ENCODE results near the gene FGD3. TPM values are rescaled to one million over a fixed set of nuclear protein-coding genes. Genes with fewer than 3 reads are reported as not detected.

Gene FGD3
- total and polyA plus RNA-seq, 9 of the 15 experiments (the other 6 are each of a cell fraction or from before 2014, with no cell fraction given), result 0.07 to 1.3 (median 0.29) TPM

- TF ChIP-seq ZNF785 (CRISPR knock-in tag; IDR thresholded peaks at IDR 0.05), result no peak
- TF ChIP-seq KLF16 (IDR thresholded peaks at IDR 0.05), result no peak
- TF ChIP-seq CBX8 (IDR thresholded peaks at IDR 0.05; ENCODE audit: borderline replicate concordance, extremely low read depth, low read depth, low read length, poor library complexity, severe bottlenecking), result no peak
- TF ChIP-seq ZBTB9 (CRISPR knock-in tag; IDR thresholded peaks at IDR 0.05), result no peak
- TF ChIP-seq TOE1 (IDR thresholded peaks at IDR 0.05; ENCODE audit: borderline replicate concordance), result no peak
- TF ChIP-seq TOE1 (CRISPR knock-in tag; IDR thresholded peaks at IDR 0.05; ENCODE audit: borderline replicate concordance, low read depth), result no peak
- no peak for TF ChIP-seq RAD21 (CRISPR knock-in tag; conservative IDR thresholded peaks at IDR 0.05 in 1 of 2, IDR thresholded peaks at IDR 0.05 in 1 of 2)
- TF ChIP-seq ZBTB1 (CRISPR knock-in tag; IDR thresholded peaks at IDR 0.05; ENCODE audit: borderline replicate concordance, low read depth), result no peak
- no peak for TF ChIP-seq MAFG (tag; conservative IDR thresholded peaks at IDR 0.05)
- no peak for TF ChIP-seq VEZF1 (CRISPR knock-in tag; IDR thresholded peaks at IDR 0.05)
- TF ChIP-seq HBP1 (CRISPR knock-in tag; IDR thresholded peaks at IDR 0.05), result no peak
- TF ChIP-seq ZNF239 (CRISPR knock-in tag; IDR thresholded peaks at IDR 0.05), result no peak
- TF ChIP-seq KDM4B (IDR thresholded peaks at IDR 0.05; ENCODE audit: borderline replicate concordance in 2 of 2, low read depth in 1 of 2), result no peak
Observed at GRCh38 chr9:92976431-92976830, 29.1 kb downstream of the FGD3 start (continued).

Measured in K562 (cell line).